Endothelial cell of umbilical vein (primary cell): ENCODE results near the gene MR1. TPM values are rescaled to one million over a fixed set of nuclear protein-coding genes. Genes with fewer than 3 reads are reported as not detected.

Source experiments
- BruUV-seq: library from RNA; stranded (reverse); fragments of 400-500 nt; replicated peaks from 2 replicates; lab custom pipeline; 2021; lab: Mats Ljungman, UMichigan
- CTCF ChIA-PET: fragments of 300-600, 350-600 bp; sonication (Branson Sonifier 250); formaldehyde crosslinking; loops from one replicate; lab custom pipeline; 2021; ENCODE audit warnings: antibody characterized with exemption, inconsistent platforms; lab: Charles Lee
- POLR2A ChIA-PET: fragments of 300-600, 350-600 bp; sonication (Branson Sonifier 250); formaldehyde crosslinking; loops from one replicate; lab custom pipeline; 2021; ENCODE audit warnings: antibody characterized with exemption, inconsistent platforms; lab: Charles Lee
- DNase-seq: peaks from one replicate; pipeline ENCODE4 v3.0.0-alpha.2; 2011; ENCODE audit warnings: low read depth, low spot score
- FAIRE-seq: peaks from 2 replicates; lab custom pipeline; 2011; peaks lifted over from hg19 to GRCh38; lab: Jason Lieb, UNC
- H2AFZ ChIP-seq: 2 replicates; pipeline ENCODE4 v1.6.0; 2012; ENCODE audit warnings: low read depth, low read length, control low read depth, inconsistent platforms
- H3K27ac ChIP-seq: 2 replicates; pipeline ENCODE4 v1.5.1; 2011; ENCODE audit warnings: low read depth, mild to moderate bottlenecking, control low read depth, low read length, moderate library complexity; ENCODE audit not compliant: insufficient read depth
- H3K27me3 ChIP-seq, 2 experiments: 2 replicates each; pipeline versions ENCODE4 v1.6.0 to v1.6.1; 2011; ENCODE audit warnings: low read length in 2 of 2, mixed read lengths in 1 of 2; ENCODE audit not compliant: control insufficient read depth in 2 of 2, insufficient read depth in 2 of 2
- H3K36me3 ChIP-seq, 2 experiments: 2 replicates in 1 of 2; 3 replicates in 1 of 2; pipeline ENCODE4 v1.5.1; 2011; ENCODE audit warnings: low read length in 2 of 2, mild to moderate bottlenecking in 1 of 2, moderate library complexity in 1 of 2; ENCODE audit not compliant: control insufficient read depth in 2 of 2, insufficient read depth in 2 of 2; ENCODE audit errors: extremely low read depth in 1 of 2
- H3K4me1 ChIP-seq: 3 replicates; pipeline ENCODE4 v1.5.1; 2011; ENCODE audit warnings: mild to moderate bottlenecking, low read length; ENCODE audit not compliant: control insufficient read depth, insufficient read depth; ENCODE audit errors: extremely low read depth
- H3K4me2 ChIP-seq: 2 replicates; pipeline ENCODE4 v1.6.1; 2011; ENCODE audit warnings: low read length, control low read depth, mixed read lengths; ENCODE audit not compliant: insufficient read depth
- H3K4me3 ChIP-seq, 3 experiments: fragments of 200-600 bp in 1 of 3; sonication (generic), shearing (Covaris generic) in 1 of 3; replicated peaks in 1 of 3; 2 replicates each; pipeline ENCODE4 v1.5.1; 2011 to 2016; ENCODE audit warnings: control low read depth in 3 of 3, low read length in 3 of 3, mild to moderate bottlenecking in 2 of 3, inconsistent platforms in 1 of 3, low read depth in 1 of 3, moderate library complexity in 1 of 3; ENCODE audit not compliant: insufficient read depth in 1 of 3
- H3K79me2 ChIP-seq: 2 replicates; pipeline ENCODE4 v1.6.0; 2012; ENCODE audit warnings: low read length, inconsistent platforms; ENCODE audit not compliant: control insufficient read depth, insufficient read depth
- H3K9ac ChIP-seq: replicated peaks from 2 replicates; pipeline ENCODE3; 2011; ENCODE audit warnings: low read length, control low read depth; ENCODE audit not compliant: insufficient read depth; ENCODE audit errors: extremely low read depth
- H3K9me1 ChIP-seq: replicated peaks from 3 replicates; pipeline ENCODE4 v1.6.0; 2011; ENCODE audit warnings: mild to moderate bottlenecking, low read length; ENCODE audit not compliant: control insufficient read depth, insufficient read depth; ENCODE audit errors: extremely low read depth
- H3K9me3 ChIP-seq: replicated peaks from 2 replicates; pipeline ENCODE4 v1.5.1; 2012; ENCODE audit warnings: low read length, inconsistent platforms; ENCODE audit not compliant: control insufficient read depth, insufficient read depth
- H4K20me1 ChIP-seq: replicated peaks from 2 replicates; pipeline ENCODE3; 2011; ENCODE audit warnings: mild to moderate bottlenecking, low read length; ENCODE audit not compliant: control insufficient read depth, insufficient read depth; ENCODE audit errors: extremely low read depth
- CTCF ChIP-seq, 2 donors: IDR thresholded peaks; 1 replicate in 1 of 2; 2 replicates in 1 of 2; pipeline ENCODE4 v1.5.1; 2011; ENCODE audit warnings: low read length in 2 of 2, mild to moderate bottlenecking in 2 of 2, moderate library complexity in 2 of 2, control low read depth in 1 of 2, inconsistent platforms in 1 of 2, low read depth in 1 of 2; ENCODE audit not compliant: insufficient read depth in 1 of 2; ENCODE audit errors: extremely low read depth in 1 of 2
- FOS ChIP-seq: IDR thresholded peaks from 2 replicates; pipeline ENCODE4 v1.6.1; 2011; ENCODE audit warnings: mild to moderate bottlenecking, low read length, moderate library complexity, borderline replicate concordance; ENCODE audit not compliant: insufficient read depth
- JUN ChIP-seq: IDR thresholded peaks from 2 replicates; pipeline ENCODE4 v1.6.1; 2011; ENCODE audit warnings: borderline replicate concordance, low read depth; ENCODE audit not compliant: insufficient read length, insufficient read depth
- MYC ChIP-seq: IDR thresholded peaks from one replicate; pipeline ENCODE4 v1.6.1; 2011; ENCODE audit warnings: mild to moderate bottlenecking, low read depth, low read length
- dilution Hi-C: fragments of 300-500 bp; cut with MboI; formaldehyde crosslinking; loops from one replicate; pipeline ENCODE4 v1.15.0; 2019; ENCODE audit warnings: low sequenced_read_pairs; ENCODE audit not compliant: extremely low pct_ligation_motif_present
- intact Hi-C: fragments of 100-400 bp; cut with micrococcal nuclease; formaldehyde crosslinking; loops from one replicate; pipeline ENCODE4 v1.10.0; 2022
- polyA plus RNA-seq, 4 experiments: library from polyadenylated mRNA; depleted of rRNA in 3 of 4; stranded (reverse) in 3 of 4; unstranded in 1 of 4; fragments of >200 nt; gene quantifications; 2 replicates each; pipeline versions ENCODE4 v1.2.1 to v1.2.3, GENCODE V29; 2011 to 2012; ENCODE audit warnings: missing spikeins in 1 of 4
- total RNA-seq: library from RNA; stranded (reverse); gene quantifications from 2 replicates; pipeline ENCODE4 v1.2.3, GENCODE V29; 2021

MR1 gene
- total and polyA plus RNA-seq, 2 donors (not counting 3 experiments of a cell fraction or from before 2014, with no cell fraction given): 1.3 to 2.5 TPM

- Histone ChIP-seq H3K79me2 (peaks cover 33% of the 10 kb centered on the region), H3K9ac (no peak overlapping the region), H2AFZ (no peak overlapping the region), H3K4me1 (peaks cover 13% of the 10 kb centered on the region), H3K9me1 (no peaks in the 10 kb centered on the region), H3K27ac (no peak overlapping the region), H3K36me3 (no peaks in the 10 kb centered on the region), H3K4me3 (peak overlapping the region in 1 of 3 experiments; percentile 1), H4K20me1 (peaks cover 7% of the 10 kb centered on the region), H3K9me3 (no peaks in the 10 kb centered on the region), H3K4me2 (peak overlapping the region; percentile 51), H3K27me3 (peaks cover 5 to 11% of the 10 kb centered on the region in 2 experiments)
- dilution Hi-C loops (no loop called here), intact Hi-C loops (loop anchor here (2.0 to 5.0 kb wide), 4 partner anchors 69 to 1369 kb away; partner anchors contain the start of genes KIAA1614 and XPR1)
- BruUV-seq: no TSS peak
- TF ChIP-seq FOS (no peak), CTCF (IDR thresholded peaks at IDR 0.05; ENCODE audit: extremely low read depth in 1 of 2, insufficient read depth in 1 of 2, low read depth in 1 of 2, low read length in 2 of 2) (no peak), MYC (no peak), JUN (no peak)
- CTCF ChIA-PET: interaction anchor here (1.1 to 4.1 kb wide), 6 partner anchors 10 to 142 kb away, joined by 3 to 22 read pairs (median 6); partner anchors contain the start of gene MR1
- DNase-seq (no peak), FAIRE-seq (no peak)
- POLR2A ChIA-PET: interaction anchor here (0.7 to 3.5 kb wide), 6 partner anchors 10 to 129 kb away, joined by 3 to 27 read pairs (median 6); partner anchors contain the start of genes IER5 and MR1
Observed at GRCh38 chr1:181023265-181024057, 10.3 kb upstream of the MR1 start.
